ENCODE results near the gene TMEM37. TPM values are rescaled to one million over a fixed set of nuclear protein-coding genes. Genes with fewer than 3 reads are reported as not detected.
A peak's percentile ranks its signal among the peaks of the same experiment; 100 is the strongest.

TMEM37 gene
- total and polyA plus RNA-seq, 9 donors = 2.0 to 10.9 (median 5.8) TPM

GRCh38 chr2:119476301-119477112 lies 44.9 kb downstream of the TMEM37 start:
- H3K9me3 ChIP-seq (replicated peaks; ENCODE audit: control insufficient read depth, low read depth, low read length) = no peaks in the 10 kb centered on the region
- no peak overlapping the region for H3K27ac ChIP-seq (ENCODE audit: low read length)
- peaks cover 2% of the 10 kb centered on the region for H3K27me3 ChIP-seq (ENCODE audit: control insufficient read depth, insufficient read depth, low read length)
- H3K4me1 ChIP-seq (ENCODE audit: control insufficient read depth, insufficient read depth, low read length) = peaks cover 20% of the 10 kb centered on the region
- WGBS (ENCODE audit: insufficient coverage) = 21% methylated on average over 14 of the region's 20 CpGs
- peak; percentile 60 for DNase-seq
- no peaks in the 10 kb centered on the region for H3K36me3 ChIP-seq (ENCODE audit: control insufficient read depth, insufficient read depth, low read length)
- H3K4me3 ChIP-seq (ENCODE audit: low read length) = no peak overlapping the region

GRCh38 chr2:119477113-119477505 lies 45.5 kb downstream of the TMEM37 start:
- H3K4me1 ChIP-seq (ENCODE audit: control insufficient read depth, insufficient read depth, low read length) = peaks cover 25% of the 10 kb centered on the region
- no peaks in the 10 kb centered on the region for H3K9me3 ChIP-seq (replicated peaks; ENCODE audit: control insufficient read depth, low read depth, low read length)
- H3K27me3 ChIP-seq (ENCODE audit: control insufficient read depth, insufficient read depth, low read length) = peaks cover 2% of the 10 kb centered on the region
- DNase-seq = no peak
- H3K36me3 ChIP-seq (ENCODE audit: control insufficient read depth, insufficient read depth, low read length) = no peaks in the 10 kb centered on the region
- 71% methylated on average over 2 of the region's 9 CpGs for WGBS (ENCODE audit: insufficient coverage)
- no peak overlapping the region for H3K27ac ChIP-seq (ENCODE audit: low read length)
- H3K4me3 ChIP-seq (ENCODE audit: low read length) = no peak overlapping the region

GRCh38 chr2:119478188-119478977 lies 46.7 kb downstream of the TMEM37 start:
- Histone ChIP-seq H3K4me3 (ENCODE audit: low read length) (no peak overlapping the region), H3K9me3 (replicated peaks; ENCODE audit: control insufficient read depth, low read depth, low read length) (no peaks in the 10 kb centered on the region), H3K27ac (ENCODE audit: low read length) (no peak overlapping the region), H3K36me3 (ENCODE audit: control insufficient read depth, insufficient read depth, low read length) (no peaks in the 10 kb centered on the region), H3K27me3 (ENCODE audit: control insufficient read depth, insufficient read depth, low read length) (peaks cover 2% of the 10 kb centered on the region), H3K4me1 (ENCODE audit: control insufficient read depth, insufficient read depth, low read length) (peaks cover 38% of the 10 kb centered on the region)
- WGBS (ENCODE audit: insufficient coverage) = 80% methylated on average over 7 of the region's 12 CpGs
- no peak for DNase-seq

- no peak overlapping the region for H3K27ac ChIP-seq (ENCODE audit: low read length)
- H3K4me3 ChIP-seq (ENCODE audit: low read length) = no peak overlapping the region
- H3K9me3 ChIP-seq (replicated peaks; ENCODE audit: control insufficient read depth, low read depth, low read length) = no peaks in the 10 kb centered on the region
- no peaks in the 10 kb centered on the region for H3K36me3 ChIP-seq (ENCODE audit: control insufficient read depth, insufficient read depth, low read length)
- WGBS (ENCODE audit: insufficient coverage) = 100% methylated on average over 1 of the region's 3 CpGs
- DNase-seq = no peak
- peaks cover 43% of the 10 kb centered on the region for H3K4me1 ChIP-seq (ENCODE audit: control insufficient read depth, insufficient read depth, low read length)
- H3K27me3 ChIP-seq (ENCODE audit: control insufficient read depth, insufficient read depth, low read length) = peaks cover 2% of the 10 kb centered on the region
Measured at GRCh38 chr2:119478978-119479295, 47.3 kb downstream of the TMEM37 start.

GRCh38 chr2:119480184-119480583 lies 48.5 kb downstream of the TMEM37 start:
- Histone ChIP-seq H3K36me3 (ENCODE audit: control insufficient read depth, insufficient read depth, low read length) (no peaks in the 10 kb centered on the region), H3K27ac (ENCODE audit: low read length) (no peak overlapping the region), H3K4me3 (ENCODE audit: low read length) (no peak overlapping the region), H3K27me3 (ENCODE audit: control insufficient read depth, insufficient read depth, low read length) (peaks cover 2% of the 10 kb centered on the region), H3K4me1 (ENCODE audit: control insufficient read depth, insufficient read depth, low read length) (peaks cover 49% of the 10 kb centered on the region), H3K9me3 (replicated peaks; ENCODE audit: control insufficient read depth, low read depth, low read length) (no peaks in the 10 kb centered on the region)
- WGBS (ENCODE audit: insufficient coverage) = 95% methylated on average over 4 of the region's 5 CpGs
- DNase-seq = no peak

DNA sequence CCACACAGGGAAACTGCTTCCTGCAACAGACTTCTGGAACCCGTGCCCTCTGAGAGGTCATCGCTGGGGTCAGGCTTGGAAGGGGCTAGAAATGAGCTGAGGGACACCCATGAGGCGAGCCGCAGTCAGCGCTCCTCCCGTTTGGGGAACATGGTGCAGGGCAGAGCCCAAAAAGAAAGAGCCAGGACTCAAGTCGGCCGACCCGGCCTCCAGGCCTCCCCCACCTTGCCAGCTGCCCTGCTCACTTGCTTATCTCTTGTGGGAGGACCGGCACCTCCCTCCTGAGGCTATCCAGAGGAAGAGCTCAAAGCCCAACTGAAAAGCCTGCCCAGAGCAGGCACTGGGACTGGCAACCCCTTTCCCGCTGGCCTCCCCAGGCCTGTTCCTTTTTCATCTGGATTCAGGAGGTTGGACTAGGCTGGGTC lies 49.1 kb downstream of the TMEM37 start:
- DNase-seq = no peak
- Histone ChIP-seq H3K27ac (ENCODE audit: low read length) (no peak overlapping the region), H3K4me3 (ENCODE audit: low read length) (no peak overlapping the region), H3K9me3 (replicated peaks; ENCODE audit: control insufficient read depth, low read depth, low read length) (no peaks in the 10 kb centered on the region), H3K27me3 (ENCODE audit: control insufficient read depth, insufficient read depth, low read length) (peaks cover 2% of the 10 kb centered on the region), H3K36me3 (ENCODE audit: control insufficient read depth, insufficient read depth, low read length) (no peaks in the 10 kb centered on the region), H3K4me1 (ENCODE audit: control insufficient read depth, insufficient read depth, low read length) (peaks cover 50% of the 10 kb centered on the region)
- WGBS (ENCODE audit: insufficient coverage) = 89% methylated on average over 8 of the region's 11 CpGs

GRCh38 chr2:119481501-119482455 lies 50.1 kb downstream of the TMEM37 start:
- Histone ChIP-seq H3K36me3 (ENCODE audit: control insufficient read depth, insufficient read depth, low read length) (no peaks in the 10 kb centered on the region), H3K4me3 (ENCODE audit: low read length) (no peak overlapping the region), H3K9me3 (replicated peaks; ENCODE audit: control insufficient read depth, low read depth, low read length) (no peaks in the 10 kb centered on the region), H3K27ac (ENCODE audit: low read length) (no peak overlapping the region), H3K27me3 (ENCODE audit: control insufficient read depth, insufficient read depth, low read length) (peaks cover 2% of the 10 kb centered on the region), H3K4me1 (ENCODE audit: control insufficient read depth, insufficient read depth, low read length) (peaks cover 44% of the 10 kb centered on the region)
- no peak for DNase-seq
- WGBS (ENCODE audit: insufficient coverage) = 63% methylated on average over 14 of the region's 16 CpGs

DNA sequence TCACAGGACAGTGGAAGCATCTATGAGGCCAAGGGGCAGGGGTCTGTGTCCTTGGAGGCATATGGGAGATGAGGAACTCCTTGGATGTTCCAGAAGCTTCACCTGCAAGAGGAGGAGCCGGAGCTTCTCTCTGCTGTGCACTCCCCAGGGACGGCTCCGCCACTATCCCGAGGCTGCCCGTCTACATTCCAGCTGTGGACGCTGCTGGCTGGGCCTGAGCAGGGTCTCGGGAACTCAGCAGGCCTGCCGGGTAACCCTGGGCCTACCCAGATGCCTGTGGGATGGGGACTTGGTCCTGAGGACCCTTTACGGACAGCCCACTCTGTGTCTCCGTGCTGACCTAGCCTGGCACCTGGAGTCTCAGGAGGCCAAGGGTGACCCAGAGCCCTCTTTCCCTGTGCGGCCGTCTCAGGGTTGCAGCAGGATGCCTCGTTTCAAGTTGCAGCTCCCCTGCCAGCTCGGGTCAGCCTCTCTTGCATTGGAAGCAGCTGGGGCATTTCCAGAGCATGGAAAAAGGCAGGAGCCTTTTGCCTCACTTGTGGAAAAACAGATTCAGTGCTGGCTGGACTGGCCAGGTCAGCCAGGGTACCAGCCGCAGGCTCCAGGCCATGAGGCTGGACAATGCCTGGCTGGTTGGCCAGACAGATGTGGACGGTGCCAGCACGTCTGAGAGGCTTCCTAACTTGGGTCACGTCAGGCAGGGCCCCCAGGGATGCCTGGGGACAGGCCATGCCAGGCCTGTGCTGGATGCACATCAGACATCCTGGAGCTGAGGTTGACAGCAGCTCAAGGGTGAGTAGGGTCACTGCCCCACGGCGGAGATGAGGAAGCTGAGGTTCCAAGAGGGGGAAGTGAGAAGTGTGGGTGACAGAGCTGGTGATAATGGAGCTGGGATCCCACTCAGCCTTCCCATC lies 51.1 kb downstream of the TMEM37 start:
- DNase-seq = peak; percentile 76
- Histone ChIP-seq H3K9me3 (replicated peaks; ENCODE audit: control insufficient read depth, low read depth, low read length) (no peaks in the 10 kb centered on the region), H3K27me3 (ENCODE audit: control insufficient read depth, insufficient read depth, low read length) (peaks cover 2% of the 10 kb centered on the region), H3K4me1 (ENCODE audit: control insufficient read depth, insufficient read depth, low read length) (peaks cover 52% of the 10 kb centered on the region), H3K36me3 (ENCODE audit: control insufficient read depth, insufficient read depth, low read length) (no peaks in the 10 kb centered on the region), H3K27ac (ENCODE audit: low read length) (peak overlapping the region; percentile 13), H3K4me3 (ENCODE audit: low read length) (no peak overlapping the region)
- WGBS (ENCODE audit: insufficient coverage) = 33% methylated on average over 19 of the region's 20 CpGs

DNA sequence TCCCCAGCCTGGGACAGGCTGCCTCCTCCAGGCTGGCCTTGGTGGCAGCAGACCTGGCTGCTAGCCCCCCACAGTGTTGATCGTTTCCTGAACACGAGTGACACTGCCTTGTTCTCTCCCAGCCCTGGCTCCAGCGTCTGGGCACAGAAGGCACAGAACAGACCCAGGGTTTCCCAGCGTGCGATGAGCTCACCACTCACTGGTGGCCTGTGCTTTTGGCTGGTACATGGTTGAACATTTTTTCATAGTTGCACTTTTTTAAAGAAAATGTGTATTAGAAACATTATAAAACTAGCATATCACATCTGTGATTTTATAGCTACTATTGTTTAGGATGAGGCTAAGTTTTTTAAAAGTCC lies 51.7 kb downstream of the TMEM37 start:
- DNase-seq = no peak
- Histone ChIP-seq H3K27ac (ENCODE audit: low read length) (peak overlapping the region; percentile 13), H3K4me1 (ENCODE audit: control insufficient read depth, insufficient read depth, low read length) (peaks cover 56% of the 10 kb centered on the region), H3K4me3 (ENCODE audit: low read length) (no peak overlapping the region), H3K36me3 (ENCODE audit: control insufficient read depth, insufficient read depth, low read length) (no peaks in the 10 kb centered on the region), H3K9me3 (replicated peaks; ENCODE audit: control insufficient read depth, low read depth, low read length) (no peaks in the 10 kb centered on the region), H3K27me3 (ENCODE audit: control insufficient read depth, insufficient read depth, low read length) (peaks cover 2% of the 10 kb centered on the region)
- 27% methylated on average over 3 of the region's 5 CpGs for WGBS (ENCODE audit: insufficient coverage)
